ENCODE data around the gene AMH.
A peak's percentile ranks its signal among the peaks of the same experiment; 100 is the strongest.

The AMH gene

DNA sequence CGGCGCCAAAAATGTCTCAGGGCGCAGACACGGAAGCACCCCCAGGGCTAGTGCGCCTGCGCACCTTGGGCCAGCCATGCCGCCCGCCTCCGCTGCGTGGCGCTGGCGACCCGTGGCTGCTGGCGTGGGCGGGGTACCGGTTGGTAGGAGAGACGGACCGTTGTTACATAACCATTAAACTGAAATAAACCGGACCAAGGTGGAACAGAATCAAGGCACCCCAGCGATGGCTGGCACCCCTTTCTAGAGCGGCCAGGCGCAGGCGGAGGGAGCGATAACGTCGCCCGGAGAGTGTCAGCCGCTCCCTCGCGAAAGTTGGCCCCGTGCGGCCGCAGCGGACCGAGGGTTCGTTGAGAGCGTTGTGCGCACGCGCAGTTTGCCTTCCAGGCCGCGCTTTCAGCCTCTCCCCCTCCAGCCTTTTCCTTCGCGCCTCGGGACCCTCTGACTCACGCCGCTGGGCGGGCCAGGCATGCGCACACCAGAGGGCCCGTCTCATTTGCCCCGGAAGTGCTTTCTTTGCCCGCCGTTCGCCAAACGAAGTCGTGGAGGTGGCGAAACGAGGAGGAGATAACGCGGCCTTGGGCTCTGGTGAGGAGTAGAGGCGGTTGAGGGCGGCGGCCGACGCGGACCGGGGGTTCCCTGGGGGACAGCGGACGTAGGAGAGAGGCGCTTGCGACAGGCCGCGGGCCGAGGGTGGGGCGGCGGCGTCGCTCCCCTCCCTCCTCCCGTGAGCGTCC, 12.6 kb upstream of the AMH start, which contains the start of the genes PLEKHJ1 and SF3A2:
PLEKHJ1 (minus strand) TSS at position 16 of the 737 bp plus-strand sequence. CDS start 81 bp downstream, outside the sequence.
SF3A2 (plus strand) TSS at position 511 of the 737 bp plus-strand sequence. CDS start 6,595 bp downstream, outside the sequence.
- DNase-seq, result peak; percentile 96

- no peak for DNase-seq
Observed at GRCh38 chr19:2237051-2237868, 11.9 kb upstream of the AMH start.

- no peak for DNase-seq
Observed at GRCh38 chr19:2237869-2238153, 11.3 kb upstream of the AMH start.

DNA sequence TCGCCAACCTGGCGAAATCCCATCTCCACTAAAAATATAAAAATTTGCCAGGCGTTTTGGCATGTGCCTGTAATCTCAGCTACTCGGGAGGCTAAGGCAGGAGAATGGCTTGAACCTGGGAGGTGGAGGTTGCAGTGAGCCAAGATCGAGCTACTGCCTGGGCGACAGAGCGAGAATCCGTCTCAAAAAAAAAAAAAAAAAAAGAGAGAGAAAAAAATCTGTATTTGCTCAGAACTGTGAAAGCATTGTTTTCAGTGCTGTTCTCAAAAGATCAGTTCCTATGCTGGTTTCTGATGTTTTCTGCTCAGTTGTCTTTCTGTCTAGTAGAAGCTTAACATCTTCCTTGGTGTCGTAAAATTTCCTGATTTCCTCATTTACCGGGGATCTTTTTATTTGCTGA, 9.9 kb upstream of the AMH start:
- peak; percentile 38 for DNase-seq

DNA sequence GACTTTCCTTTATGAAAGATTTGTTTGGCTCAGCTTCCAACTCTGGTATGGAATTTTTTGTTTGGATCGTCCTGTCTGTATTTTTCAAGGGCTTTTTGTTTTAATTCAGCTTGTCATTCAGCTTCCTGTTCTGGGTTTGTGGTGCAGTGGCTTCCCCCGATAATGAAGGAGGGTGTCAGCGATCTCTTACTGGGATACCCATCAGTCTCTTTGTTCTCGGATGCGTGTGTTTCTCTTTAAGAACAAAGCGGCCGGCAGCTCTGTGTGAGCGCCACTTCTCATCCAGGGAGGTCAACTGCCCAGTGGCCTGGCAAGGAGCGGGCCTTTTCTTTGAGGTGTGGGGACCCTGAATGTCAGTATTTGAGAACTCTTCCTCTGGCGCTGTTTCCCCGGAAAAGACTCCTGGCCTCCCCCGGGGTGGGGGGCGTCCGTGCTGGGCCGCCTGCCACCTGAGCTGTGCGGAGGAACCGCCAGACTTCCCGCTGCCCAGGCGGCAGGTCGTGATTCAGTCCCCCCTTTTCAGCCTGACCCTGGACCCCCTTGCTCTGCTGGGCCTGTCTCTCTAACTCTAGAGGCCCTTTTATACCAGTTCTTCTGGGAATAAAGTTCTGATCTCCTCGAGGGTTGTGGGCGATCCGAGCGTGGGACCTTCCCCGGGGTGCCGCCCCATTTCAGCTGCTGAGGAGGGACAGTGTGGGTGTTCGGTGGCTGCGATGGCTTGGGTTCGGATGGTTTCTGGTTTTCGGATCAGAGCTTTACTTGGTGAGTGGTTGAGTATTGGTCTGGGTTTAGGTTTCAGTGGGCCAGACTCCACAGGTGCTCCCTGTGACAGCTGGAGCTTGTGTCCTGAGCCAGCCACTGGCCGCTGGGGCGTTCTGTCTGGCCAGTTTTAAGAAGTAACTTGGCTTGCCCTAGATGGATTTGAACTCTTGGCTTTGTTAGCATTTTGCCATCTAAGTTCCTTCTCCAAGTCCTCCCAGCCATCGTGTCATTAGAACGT, 9.1 kb upstream of the AMH start:
- DNase-seq, result peak; percentile 70

DNA sequence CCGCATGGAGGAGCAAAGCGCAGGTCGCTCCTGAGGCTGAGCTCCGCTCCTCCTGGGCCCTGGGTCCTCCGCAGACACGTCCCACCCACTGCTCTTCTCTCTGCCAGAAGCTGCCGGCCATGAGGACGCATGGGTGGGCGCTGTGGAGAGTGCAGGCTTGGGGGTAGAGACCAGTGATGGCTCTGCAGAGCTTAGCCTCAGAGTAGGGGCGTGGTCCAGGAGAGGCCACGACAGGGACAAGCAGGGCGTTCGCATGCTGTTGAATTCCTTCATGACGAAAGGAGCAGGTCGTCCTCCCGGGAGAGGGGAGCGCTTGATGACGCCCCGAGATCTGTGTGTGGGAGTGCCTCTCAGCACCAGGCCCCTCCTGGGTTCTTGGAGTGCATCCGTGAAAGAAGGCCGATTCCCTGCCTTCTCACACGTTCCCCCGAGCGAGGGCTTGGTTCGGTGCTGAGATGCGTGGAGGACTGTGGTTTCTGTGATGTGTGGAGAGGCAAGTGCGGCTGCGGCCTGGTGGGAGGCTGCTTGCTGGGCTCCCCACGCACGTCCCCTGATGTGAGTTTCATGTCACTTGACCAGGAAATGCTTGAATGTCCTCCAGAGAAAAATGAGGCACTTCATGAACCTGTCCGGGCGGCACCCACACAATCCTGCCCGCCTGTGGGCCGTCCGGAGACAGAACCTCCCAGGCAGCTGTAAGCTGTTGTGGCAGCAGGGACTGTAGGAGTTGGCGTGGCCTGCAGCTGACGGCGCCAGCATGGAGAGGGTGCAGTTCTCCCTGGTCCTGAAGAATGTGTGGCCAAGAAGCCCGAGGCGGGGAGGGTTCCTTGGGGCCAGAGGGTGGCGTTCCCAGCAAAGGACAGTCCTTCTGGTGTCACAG, 8.0 kb upstream of the AMH start:
- DNase-seq, result no peak

DNA sequence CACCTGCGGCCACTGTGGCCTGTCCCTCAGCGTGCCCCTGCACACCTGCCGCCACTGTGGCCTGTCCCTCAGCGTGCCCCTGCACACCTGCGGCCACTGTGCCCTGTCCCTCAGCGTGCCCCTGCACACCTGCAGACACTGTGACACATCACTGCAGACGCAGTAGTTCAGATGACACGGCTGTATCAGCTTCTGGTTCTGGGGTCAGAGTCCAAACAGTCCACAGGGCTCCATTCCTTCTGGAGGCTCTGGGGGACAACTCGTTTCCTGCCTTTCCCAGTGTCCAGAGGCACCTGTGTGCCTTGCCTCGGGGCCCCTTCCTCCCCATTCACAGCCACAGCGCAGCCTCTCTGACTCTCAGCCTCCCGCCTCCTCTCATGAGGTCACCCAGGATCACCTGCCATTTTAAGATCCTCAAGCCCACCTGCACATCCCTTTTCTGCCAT, 7.0 kb upstream of the AMH start:
- no peak for DNase-seq

- no peak for DNase-seq
Observed at GRCh38 chr19:2242816-2243215, 6.3 kb upstream of the AMH start.

- DNase-seq, result no peak
Observed at GRCh38 chr19:2243274-2244124, 5.6 kb upstream of the AMH start.

GRCh38 chr19:2244125-2244411, 5.1 kb upstream of the AMH start:
- no peak for DNase-seq

DNA sequence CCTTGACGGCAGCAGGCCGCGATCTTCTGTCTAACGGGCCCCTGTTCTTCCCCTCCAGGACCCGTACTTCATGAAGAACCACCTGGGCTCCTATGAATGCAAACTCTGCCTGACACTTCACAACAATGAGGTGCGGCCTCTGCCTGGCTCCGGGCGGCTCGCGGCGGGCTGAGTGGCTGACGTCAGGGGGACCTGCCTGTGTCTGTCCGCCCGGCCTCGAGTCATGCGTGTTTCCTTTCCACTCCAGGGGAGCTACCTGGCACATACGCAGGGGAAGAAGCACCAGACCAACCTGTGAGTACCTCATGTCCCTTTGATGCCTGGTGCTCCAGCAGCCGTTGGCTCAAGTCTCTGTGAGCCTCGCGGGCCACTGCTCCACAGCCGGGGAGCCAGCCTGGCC, 4.6 kb upstream of the AMH start:
- DNase-seq, result no peak

DNA sequence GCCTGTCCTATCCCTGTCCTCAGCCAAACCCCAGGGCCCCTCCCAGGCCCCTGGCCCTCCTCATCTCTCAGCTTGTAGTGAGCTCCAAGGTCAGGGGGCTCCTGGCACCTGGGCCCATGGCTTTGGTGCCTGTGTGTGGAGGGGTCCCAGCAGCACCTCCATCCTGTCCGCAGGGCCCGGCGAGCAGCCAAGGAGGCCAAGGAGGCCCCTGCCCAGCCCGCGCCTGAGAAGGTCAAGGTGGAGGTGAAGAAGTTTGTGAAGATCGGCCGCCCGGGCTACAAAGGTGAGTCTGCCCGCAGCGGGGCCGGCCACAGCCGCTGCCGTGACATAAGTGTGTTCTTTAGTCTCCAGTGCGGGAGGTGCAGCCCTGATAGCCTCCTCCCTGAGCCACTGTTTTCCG, 3.9 kb upstream of the AMH start:
- no peak for DNase-seq

DNA sequence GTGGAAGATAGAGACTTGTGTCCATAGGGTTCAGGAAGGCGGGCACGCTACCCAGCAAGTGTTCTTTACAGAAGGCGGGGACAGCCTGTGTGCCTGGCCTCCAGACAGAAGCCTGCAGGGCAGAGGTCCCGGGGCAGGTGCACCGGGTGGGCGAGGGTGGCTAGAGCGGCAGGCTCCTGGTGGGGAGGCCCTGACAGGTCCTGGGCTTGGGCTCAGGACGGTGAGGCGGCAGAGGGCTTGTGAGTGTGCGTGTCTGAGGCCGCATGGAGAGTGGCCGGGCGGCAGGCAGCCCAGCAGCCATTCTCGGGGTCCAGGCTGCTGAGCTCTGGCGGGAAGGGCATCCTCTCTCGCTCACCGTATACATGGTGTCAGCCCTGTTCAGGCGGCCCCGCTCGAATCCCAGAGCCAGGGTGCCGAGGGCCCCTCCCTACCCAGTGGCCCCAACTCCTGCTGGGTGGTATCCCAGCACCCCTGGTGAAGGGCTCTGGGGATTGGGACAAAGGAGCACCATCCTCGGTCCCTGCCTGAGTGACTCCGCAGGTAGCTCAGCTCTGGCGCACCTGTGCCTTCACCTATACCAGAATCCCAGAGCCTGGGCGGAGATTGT, 3.0 kb upstream of the AMH start:
- no peak for DNase-seq

GRCh38 chr19:2246801-2247361, 2.2 kb upstream of the AMH start:
- DNase-seq, result no peak

GRCh38 chr19:2247433-2248101, 1.6 kb upstream of the AMH start:
- DNase-seq, result no peak

DNA sequence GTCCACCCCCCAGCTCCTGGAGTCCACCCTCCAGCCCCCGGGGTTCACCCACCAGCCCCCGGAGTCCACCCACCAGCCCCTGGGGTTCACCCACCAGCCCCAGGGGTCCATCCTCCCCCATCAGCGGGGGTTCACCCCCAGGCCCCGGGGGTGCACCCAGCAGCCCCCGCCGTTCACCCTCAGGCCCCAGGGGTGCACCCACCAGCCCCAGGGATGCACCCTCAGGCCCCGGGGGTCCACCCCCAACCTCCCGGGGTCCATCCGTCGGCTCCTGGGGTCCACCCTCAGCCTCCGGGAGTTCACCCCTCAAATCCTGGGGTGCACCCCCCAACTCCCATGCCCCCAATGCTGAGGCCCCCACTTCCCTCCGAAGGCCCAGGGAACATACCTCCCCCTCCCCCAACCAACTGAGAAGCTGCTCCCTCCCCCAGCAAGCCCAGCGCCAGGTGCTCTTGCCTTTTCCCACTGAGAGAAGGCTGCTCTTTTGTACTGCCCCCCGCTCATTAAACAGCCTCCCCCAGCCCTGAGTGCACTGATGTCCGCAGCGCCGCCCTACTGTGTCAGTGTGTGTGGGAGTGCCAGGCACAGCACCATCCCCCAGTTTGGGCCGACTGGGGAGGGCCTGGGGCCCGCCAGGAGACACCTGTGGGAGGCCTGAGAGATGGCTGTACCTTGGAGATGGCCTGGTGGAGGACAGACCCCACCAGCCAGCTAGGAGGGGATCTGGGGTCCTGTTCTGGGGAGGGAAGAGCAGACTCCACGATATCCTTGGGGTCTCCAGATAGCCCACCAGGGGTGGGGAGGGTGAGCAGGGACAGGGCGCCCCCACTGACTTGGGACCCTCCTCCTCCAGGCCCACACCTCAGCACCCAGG, 750 bp upstream of the AMH start:
- DNase-seq, result no peak

DNA sequence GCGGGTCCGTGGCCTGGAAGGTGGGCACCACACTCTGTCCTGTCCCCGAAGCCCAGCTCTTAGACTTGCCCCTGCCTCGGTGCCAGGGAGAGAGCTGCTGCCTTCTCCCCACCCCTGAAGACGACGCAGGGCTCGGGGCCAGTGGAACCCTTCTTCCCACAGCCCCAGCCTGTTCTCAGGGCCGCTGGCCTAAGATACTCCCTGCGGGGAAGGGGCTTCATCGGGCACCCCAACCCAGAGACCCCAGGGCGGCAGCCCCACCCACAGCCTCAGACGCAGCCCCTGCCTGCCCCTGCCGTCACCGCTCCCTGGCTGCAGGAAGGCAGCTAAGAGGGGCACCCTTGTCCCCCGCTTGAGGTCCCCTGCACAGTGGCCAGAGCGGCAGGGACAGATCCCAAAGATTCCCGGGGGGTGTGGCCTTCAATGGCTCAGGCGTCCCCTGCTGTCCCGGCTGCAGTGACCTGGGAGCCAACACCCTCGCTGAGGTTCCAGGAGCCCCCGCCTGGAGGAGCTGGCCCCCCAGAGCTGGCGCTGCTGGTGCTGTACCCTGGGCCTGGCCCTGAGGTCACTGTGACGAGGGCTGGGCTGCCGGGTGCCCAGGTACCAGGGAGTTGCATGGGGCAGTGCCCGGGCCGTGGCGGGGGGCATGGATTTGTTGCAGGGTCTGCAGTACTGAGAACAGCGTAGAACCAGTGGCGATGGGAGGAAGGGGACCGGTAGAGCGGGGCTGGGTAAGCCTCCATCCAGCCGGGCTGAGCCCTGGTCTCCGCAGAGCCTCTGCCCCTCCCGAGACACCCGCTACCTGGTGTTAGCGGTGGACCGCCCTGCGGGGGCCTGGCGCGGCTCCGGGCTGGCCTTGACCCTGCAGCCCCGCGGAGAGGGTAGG, 1.0 kb downstream of the AMH start:
- no peak for DNase-seq

- DNase-seq, result no peak
Observed at GRCh38 chr19:2250766-2251105, 1.6 kb downstream of the AMH start.
